CD4-positive, alpha-beta T cell treated with Interferon gamma for 1 hour (primary cell): ENCODE results near the gene PTPRT.

ENCODE experiments used
- DNase-seq: peaks from one replicate; pipeline ENCODE4 v3.0.0-alpha.2; 2020

PTPRT gene

DNA sequence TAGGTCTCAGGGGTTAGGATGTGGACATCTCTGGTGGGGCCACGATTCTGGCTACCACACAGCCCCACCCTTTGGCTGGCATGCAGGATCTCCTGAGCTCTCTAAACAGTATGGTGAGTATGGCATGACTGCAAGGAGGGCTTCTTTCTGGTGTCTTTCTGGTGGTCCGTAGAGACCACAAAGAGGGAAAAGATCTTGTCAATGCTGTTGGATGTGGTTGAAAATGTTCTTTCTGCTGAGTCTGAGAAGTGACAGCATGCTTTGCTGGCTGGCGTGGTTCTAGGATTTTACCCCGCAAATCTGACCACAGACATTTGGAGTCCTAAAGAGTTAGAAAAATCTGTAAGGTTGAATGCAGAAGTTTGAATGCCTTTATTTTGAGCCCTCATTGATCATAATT, 1096.7 kb downstream of the PTPRT start:
- no peak for DNase-seq

DNA sequence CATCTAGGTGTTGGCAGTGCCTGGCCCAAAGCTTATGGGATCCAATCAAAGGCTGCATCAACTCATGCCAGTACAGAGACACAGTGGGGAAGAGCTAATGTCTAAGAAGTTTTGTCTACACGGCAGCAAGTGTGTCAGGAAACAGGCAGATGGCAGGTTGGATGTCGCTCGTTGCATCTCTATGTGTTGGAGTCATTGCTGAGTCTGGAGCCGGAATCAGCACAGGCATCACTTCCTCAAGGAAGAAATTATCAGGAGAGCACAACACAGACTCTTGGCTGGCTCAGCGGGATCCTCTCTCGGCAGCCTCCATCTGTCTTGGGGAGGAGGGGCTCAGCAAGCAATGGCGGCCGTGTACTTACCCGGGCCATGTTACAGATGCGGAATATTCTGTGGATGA, 1104.3 kb downstream of the PTPRT start:
- DNase-seq, result no peak

DNA sequence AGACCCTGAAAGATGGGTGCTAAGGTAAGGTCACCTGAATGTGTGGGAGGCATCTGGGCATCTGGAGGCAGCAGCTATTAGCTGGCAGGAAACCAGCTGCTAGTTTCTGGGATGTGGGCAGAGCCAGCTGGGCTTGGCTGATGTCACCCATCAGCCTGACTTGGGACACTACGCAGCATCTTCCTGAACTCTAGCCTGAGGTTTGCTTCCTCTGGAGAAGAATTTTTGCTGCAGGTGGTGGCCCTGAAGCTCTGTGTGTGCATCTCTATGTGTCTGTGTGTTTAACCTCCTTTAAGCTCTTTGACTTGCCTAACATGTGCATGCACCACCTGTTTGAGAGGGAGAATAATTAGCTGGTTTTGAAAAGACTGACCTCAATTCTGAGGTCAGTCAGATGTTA, 1106.4 kb downstream of the PTPRT start:
- DNase-seq, result no peak

DNA sequence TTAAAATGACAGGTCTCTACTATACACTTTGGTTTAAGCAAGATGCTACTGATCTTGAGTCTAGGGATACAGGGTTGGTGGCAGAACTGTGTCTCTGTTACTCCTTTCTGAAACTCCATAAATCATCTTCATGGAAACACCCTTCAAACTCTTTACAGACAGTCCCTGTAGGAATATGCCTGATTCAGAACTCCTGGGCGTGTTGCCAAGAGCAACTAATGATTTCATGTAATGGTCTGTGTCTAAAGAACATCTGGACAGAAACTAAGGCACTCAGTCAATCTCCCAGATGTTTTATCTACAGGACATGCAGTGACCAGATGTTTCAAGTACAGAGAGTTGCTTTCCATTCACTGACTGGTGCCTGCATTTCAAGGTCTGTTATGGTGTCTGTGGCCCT, 1107.1 kb downstream of the PTPRT start:
- no peak for DNase-seq

DNA sequence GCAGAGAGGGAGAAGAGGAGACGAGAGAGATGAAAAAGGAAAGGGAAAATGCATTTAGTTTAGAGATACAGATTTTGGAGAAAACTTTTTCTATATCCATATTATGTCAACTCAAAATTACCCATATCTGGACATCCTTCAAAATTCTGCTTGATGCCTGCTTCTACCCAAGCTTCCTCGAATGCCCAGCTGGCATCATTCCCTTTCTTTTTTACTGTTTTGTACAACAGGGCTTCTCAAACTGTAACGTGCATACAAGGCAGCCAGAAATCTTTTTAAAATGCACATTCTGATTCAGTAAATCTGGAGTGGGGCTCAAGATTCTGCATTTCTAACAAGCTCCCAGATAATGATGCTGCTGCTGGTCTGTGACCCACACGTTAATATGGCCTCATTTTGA, 1108.8 kb downstream of the PTPRT start:
- no peak for DNase-seq

DNA sequence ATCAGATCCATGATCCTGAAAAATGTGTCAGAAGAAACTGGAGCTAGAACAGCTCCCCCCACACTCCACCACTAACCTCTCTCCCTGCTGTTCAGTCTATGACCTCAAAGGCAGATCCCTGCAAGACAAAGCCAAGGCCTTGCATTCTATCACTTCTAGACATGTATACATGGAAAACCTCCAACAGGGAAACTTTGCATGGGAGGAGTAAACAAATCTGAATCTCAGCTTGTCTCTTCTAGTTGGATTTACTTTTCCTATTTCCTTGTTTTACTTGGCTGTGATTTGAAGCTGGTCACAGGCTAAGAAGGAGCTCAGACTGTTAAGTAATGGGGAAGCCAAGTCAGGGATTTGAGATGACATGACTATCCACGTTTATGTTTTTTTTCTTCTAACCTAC, 1114.8 kb downstream of the PTPRT start:
- no peak for DNase-seq

DNA sequence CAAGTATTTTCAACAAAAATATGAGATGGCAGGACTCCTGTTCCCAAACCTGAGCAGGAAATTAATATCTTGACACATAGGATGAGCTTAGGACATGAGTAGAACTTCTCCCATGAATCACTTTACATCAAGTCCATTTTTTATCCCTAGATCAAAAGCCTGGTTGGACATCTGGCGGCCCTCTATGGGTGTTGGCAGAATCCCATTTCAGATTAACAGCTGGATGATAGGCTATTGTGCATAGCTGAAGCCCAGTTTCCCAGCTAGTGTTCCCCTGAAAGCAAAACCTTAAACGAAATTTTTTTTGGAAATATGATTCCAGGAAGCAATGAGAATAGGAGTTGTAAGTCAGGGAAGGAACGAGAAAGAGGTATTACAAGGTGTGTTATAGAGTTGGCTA, 1122.1 kb downstream of the PTPRT start:
- no peak for DNase-seq

DNA sequence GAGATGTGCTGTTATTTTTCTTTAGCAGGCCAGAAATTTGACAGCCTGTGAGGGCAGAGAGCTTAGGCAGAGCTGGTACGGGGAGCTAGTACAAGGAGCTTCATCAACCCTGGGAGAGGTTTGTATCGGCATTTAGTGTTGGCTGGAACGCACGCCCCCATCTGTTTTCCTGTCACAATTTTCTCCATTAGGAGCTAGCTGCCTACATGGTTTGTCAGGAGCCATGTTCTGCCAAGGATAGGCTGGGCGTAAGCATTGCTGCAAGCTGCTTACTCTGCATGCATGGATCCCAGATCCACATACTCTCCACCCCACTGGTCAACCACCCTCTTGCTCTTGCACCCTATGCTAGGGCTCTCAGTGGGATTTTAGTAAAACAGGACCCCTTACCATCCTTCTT, 1122.5 kb downstream of the PTPRT start:
- DNase-seq, result no peak

DNA sequence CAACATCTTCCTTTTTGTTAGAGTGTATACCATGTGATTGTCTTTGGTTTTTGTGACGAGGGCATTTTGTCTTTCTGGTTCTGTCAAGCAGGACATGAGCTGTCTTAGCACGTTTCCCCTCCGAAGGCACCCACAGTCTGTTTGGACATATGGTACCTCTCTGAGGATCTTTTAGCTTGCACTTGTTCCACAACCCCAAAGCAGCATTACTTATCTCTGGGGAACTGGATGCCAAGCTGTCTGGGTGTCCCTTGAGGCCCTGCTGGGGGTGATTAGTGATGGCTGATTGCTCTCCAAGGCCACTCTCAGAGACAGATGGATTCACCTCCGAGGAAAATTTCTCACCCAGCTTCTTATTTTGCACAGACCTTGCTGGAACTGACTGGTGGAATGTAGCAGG, 1126.6 kb downstream of the PTPRT start:
- DNase-seq, result no peak

DNA sequence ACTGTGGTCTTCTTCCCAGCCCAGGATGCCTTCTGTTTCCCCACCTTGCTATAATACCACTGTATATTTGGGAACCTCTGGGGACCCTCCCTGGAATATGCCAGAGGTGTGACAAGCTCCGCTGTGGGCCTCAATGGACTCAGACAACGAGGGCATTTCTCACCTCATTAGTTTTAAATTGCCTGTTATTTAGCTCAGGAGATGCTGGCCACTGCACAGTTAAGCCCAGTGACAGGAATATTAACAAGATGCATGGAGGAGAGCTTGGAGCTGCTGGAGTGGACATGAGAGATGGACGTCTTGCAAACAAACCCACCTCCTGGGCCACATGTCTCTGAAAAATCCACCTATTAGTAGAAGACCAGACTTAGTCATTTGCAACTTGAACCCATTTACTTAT, 1136.4 kb downstream of the PTPRT start:
- DNase-seq, result no peak

DNA sequence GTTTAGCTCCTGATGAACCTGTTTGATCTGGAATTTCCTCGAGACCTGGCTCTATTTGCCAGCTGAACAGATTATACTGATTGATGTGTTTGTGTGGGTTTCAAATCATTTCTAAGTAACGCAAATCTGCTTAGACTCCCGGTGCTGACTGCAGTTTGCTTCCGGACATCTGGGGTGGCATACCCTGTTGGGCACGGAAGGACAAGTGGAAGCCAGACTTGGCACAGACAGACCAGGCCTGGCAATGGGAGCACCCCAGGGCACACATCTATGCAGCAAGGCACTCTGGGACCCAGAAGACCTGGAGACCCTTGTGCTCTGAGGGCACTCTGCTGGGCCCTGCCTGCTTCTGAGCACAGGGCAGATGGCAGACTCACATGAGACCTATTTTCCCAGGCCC, 1137.8 kb downstream of the PTPRT start:
- DNase-seq, result no peak

DNA sequence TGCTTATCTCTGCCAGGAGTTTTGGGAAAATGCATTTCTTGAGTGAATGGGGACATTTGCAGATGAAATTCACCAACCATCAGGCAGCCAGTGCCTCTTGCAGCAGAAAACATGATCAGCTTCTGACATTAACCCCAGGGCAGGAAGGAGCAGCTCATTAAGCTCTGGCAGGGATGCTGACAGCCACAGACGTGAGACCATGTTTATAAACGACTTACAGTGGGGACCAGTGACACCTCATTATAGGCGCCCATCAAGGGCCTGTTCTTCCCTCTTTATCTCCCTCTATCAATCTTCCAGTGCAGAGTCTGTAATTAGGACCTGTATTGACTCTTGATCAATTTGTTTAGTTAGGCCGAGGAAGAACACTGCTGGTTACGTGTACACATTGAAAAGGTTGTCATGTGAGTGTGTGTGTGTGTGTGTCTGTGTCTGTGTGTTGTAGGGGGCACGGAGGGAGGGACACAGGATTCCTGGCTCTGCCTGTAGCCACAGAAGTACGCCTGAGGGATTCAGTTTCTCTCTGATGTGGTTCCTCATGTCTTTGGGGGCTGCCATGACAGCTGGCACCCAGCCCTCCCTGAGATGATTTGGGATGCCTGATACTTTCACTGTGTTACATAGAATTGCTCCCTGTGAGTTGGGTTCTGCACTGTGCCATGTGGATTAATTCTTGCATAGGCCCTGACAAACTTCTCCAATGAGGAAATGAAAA, 1143.2 kb downstream of the PTPRT start:
- no peak for DNase-seq

DNA sequence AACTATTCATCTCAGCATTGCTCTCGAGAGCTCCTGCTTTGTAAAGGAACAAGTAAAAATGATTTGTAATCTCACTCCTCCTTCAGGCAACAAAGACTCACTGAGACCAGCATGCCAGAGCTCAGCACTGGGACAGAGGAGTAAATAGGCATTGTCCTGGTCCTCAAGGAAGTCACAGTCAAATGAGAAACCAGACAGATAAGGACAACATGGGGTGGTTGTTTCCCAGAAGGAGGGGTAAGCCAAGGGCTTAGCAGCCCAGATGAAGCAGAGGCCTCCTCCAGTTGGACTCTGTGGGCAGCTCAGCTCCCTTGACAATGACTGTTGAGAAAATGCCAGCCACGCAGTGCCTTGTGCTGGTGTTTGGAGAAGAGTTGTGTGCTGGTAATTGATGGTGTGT, 1145.8 kb downstream of the PTPRT start:
- DNase-seq, result no peak

DNA sequence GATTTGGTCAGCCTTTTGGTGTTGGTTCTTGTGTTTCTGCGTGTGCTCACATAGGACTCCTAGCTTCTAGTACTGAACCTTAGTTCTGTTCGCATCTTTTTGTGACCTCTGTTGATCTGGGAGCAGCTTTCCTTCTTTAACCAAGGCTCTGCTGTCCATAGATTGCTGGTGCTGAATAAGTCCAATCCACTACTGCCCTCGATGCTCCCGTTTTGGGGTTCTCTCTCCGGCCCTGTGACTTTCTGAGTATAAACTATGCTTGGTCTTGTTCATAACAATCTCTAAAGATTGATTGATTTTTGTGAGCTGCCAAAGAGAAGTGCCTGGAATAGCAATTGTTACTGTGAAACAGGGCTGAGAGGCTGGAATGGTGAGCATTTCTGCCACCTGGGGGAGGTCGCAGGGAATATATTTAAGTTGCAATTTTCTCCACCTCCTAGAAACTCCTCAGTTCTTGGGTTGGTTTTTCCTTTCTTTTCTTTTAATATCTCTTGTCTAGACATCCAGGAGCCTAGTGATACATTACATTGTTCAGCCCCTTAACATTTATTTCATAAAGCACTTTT, 1148.6 kb downstream of the PTPRT start:
- no peak for DNase-seq

DNA sequence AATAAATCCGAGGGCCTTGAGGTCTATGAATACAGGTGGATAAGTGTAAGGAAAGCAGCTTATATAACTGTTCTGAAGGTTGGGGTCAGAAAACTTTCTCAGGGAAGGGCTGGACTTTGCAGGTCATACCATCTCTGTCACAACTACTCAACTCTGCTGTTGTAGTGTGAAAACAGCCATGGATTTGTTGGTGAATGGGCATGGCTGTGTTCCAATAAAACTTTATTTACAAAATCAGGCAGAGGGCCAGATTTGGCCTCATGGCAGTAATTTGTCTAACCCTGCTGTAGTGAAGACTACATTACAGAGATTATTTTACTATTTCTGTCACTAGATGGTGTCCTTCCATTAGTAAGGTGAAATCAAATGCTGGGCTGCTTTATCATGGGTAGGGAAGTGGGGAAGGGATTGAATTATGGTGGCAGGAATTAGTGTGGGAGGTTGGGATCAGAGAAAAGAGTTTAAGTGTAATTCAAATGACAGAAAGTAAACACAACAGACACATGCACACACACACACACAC, 1161.9 kb downstream of the PTPRT start:
- DNase-seq, result no peak

DNA sequence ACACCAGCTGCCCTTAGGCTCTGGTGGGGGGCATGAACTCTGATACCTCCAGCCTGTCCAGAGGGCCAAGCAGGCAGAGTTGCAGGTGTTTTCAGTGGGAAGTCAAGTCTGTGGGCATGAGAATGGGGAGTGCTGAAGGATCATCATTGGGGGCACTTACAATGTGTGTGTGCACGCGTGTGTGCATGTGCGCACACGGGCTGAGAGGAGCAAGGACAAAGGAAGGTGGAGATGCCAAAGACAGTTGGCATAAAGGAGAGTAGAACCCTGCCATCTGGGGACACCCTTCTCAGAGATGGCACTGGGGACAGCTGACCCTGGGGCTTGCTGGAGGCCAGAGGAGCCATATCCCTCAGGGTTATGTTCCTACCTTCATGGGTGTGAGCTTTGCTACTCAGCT, 1163.1 kb downstream of the PTPRT start:
- DNase-seq, result no peak

DNA sequence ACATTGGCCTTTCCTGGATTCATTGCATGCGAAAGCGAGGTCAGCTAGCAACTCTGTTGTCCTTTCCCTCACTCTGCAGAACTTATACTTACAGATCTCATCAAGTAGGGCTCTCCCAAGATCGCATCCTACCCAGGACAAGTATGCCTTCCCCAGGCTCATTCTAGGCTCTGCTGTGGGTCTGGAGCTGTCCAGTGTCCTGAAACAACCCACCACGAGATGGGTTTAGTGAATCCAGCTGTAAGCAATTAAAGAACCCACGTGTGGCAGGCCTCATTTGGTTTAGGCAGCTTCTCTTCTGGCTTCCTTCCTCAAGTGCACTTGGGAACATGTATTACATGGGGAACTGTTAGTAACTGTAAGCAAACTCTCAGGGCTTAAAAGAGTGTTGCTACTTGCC, 1165.1 kb downstream of the PTPRT start:
- no peak for DNase-seq
